HL-60 (cell line): Measurements from ENCODE around the gene CYP21A2.

ENCODE experiments used
- GABPA ChIP-seq: IDR thresholded peaks from 2 replicates; pipeline ENCODE4 v1.6.1; 2012; ENCODE audit warnings: low read depth
- POLR2AphosphoS5 ChIP-seq: IDR thresholded peaks from 2 replicates; pipeline ENCODE4 v1.6.1; 2012; ENCODE audit warnings: low read depth
- TF ChIP-seq, protein P1 (sequence below): IDR thresholded peaks from 2 replicates; pipeline ENCODE4 v1.6.1; 2012; ENCODE audit warnings: low read depth; ENCODE audit not compliant: insufficient replicate concordance
- TF ChIP-seq, protein P2 (sequence below): IDR thresholded peaks from one replicate; pipeline ENCODE4 v1.5.1; 2011; ENCODE audit warnings: low read length, control low read depth, inconsistent platforms; ENCODE audit not compliant: insufficient read depth

DNA sequence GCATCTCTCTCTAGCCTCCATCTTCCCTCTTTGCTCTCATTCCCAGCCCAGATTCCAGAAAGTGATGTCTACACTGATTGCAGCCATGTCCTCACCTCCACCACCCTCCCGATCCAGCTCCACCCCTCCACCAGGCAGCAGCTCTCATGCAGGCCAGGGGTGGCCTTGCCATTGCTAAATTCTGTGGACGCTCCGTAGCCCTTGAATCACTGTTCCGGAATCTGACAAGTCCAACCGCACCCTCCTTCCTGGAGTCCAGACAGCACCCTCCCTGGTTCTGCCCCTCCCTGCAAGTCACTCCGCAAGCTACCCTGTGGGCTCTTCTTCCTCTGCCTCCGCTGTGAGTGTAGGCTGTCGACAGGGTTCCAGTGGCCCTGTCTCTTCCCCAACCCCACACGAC lies 44.7 kb downstream of the CYP21A2 start:
- TF ChIP-seq, protein P1, sequence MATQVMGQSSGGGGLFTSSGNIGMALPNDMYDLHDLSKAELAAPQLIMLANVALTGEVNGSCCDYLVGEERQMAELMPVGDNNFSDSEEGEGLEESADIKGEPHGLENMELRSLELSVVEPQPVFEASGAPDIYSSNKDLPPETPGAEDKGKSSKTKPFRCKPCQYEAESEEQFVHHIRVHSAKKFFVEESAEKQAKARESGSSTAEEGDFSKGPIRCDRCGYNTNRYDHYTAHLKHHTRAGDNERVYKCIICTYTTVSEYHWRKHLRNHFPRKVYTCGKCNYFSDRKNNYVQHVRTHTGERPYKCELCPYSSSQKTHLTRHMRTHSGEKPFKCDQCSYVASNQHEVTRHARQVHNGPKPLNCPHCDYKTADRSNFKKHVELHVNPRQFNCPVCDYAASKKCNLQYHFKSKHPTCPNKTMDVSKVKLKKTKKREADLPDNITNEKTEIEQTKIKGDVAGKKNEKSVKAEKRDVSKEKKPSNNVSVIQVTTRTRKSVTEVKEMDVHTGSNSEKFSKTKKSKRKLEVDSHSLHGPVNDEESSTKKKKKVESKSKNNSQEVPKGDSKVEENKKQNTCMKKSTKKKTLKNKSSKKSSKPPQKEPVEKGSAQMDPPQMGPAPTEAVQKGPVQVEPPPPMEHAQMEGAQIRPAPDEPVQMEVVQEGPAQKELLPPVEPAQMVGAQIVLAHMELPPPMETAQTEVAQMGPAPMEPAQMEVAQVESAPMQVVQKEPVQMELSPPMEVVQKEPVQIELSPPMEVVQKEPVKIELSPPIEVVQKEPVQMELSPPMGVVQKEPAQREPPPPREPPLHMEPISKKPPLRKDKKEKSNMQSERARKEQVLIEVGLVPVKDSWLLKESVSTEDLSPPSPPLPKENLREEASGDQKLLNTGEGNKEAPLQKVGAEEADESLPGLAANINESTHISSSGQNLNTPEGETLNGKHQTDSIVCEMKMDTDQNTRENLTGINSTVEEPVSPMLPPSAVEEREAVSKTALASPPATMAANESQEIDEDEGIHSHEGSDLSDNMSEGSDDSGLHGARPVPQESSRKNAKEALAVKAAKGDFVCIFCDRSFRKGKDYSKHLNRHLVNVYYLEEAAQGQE, result no peak
- TF ChIP-seq, protein P2, sequence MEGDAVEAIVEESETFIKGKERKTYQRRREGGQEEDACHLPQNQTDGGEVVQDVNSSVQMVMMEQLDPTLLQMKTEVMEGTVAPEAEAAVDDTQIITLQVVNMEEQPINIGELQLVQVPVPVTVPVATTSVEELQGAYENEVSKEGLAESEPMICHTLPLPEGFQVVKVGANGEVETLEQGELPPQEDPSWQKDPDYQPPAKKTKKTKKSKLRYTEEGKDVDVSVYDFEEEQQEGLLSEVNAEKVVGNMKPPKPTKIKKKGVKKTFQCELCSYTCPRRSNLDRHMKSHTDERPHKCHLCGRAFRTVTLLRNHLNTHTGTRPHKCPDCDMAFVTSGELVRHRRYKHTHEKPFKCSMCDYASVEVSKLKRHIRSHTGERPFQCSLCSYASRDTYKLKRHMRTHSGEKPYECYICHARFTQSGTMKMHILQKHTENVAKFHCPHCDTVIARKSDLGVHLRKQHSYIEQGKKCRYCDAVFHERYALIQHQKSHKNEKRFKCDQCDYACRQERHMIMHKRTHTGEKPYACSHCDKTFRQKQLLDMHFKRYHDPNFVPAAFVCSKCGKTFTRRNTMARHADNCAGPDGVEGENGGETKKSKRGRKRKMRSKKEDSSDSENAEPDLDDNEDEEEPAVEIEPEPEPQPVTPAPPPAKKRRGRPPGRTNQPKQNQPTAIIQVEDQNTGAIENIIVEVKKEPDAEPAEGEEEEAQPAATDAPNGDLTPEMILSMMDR, result no peak
- no peak for TF ChIP-seq POLR2AphosphoS5
- no peak for TF ChIP-seq GABPA
